HL-60 (cell line): Measurements from ENCODE around the gene PTPRF.

Source experiments
- GABPA ChIP-seq: IDR thresholded peaks from 2 replicates; pipeline ENCODE4 v1.6.1; 2012; ENCODE audit warnings: low read depth
- POLR2AphosphoS5 ChIP-seq: IDR thresholded peaks from 2 replicates; pipeline ENCODE4 v1.6.1; 2012; ENCODE audit warnings: low read depth
- SPI1 ChIP-seq: IDR thresholded peaks from 2 replicates; pipeline ENCODE4 v1.6.1; 2012; ENCODE audit warnings: low read depth, mild to moderate bottlenecking, borderline replicate concordance
- TF ChIP-seq, protein P1 (sequence below): IDR thresholded peaks from one replicate; pipeline ENCODE4 v1.5.1; 2011; ENCODE audit warnings: low read length, control low read depth, inconsistent platforms; ENCODE audit not compliant: insufficient read depth
- TF ChIP-seq, protein P2 (sequence below): IDR thresholded peaks from 2 replicates; pipeline ENCODE4 v1.6.1; 2012; ENCODE audit warnings: low read depth; ENCODE audit not compliant: insufficient replicate concordance

DNA sequence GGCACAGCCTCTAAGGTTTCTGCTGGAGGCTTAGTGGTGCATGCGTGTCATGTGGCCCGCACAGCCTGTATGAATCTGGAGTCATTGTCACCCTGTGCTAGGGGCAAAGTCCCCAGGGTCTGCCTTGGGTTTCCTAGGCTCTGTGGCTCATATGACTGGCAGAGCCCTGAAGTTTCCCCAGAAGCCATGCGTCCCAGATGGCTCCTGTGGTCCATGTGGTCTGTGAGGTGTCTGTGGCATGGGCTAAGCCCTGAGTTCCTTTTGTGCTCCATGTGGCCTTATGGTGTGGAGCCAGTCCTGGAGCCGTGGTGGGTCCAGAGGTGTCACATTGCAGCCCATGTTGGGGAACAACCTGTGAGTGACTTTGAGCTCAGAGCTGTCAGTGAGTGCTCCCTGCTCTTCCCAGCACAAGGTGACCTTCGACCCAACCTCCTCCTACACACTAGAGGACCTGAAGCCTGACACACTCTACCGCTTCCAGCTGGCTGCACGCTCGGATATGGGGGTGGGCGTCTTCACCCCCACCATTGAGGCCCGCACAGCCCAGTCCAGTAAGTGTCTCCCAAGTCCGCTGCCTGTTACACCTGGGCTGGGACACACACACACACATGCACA lies 61.5 kb downstream of the PTPRF start:
- TF ChIP-seq, protein P1, sequence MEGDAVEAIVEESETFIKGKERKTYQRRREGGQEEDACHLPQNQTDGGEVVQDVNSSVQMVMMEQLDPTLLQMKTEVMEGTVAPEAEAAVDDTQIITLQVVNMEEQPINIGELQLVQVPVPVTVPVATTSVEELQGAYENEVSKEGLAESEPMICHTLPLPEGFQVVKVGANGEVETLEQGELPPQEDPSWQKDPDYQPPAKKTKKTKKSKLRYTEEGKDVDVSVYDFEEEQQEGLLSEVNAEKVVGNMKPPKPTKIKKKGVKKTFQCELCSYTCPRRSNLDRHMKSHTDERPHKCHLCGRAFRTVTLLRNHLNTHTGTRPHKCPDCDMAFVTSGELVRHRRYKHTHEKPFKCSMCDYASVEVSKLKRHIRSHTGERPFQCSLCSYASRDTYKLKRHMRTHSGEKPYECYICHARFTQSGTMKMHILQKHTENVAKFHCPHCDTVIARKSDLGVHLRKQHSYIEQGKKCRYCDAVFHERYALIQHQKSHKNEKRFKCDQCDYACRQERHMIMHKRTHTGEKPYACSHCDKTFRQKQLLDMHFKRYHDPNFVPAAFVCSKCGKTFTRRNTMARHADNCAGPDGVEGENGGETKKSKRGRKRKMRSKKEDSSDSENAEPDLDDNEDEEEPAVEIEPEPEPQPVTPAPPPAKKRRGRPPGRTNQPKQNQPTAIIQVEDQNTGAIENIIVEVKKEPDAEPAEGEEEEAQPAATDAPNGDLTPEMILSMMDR = no peak
- TF ChIP-seq POLR2AphosphoS5 (no peak), GABPA (no peak), SPI1 (no peak)
- TF ChIP-seq, protein P2, sequence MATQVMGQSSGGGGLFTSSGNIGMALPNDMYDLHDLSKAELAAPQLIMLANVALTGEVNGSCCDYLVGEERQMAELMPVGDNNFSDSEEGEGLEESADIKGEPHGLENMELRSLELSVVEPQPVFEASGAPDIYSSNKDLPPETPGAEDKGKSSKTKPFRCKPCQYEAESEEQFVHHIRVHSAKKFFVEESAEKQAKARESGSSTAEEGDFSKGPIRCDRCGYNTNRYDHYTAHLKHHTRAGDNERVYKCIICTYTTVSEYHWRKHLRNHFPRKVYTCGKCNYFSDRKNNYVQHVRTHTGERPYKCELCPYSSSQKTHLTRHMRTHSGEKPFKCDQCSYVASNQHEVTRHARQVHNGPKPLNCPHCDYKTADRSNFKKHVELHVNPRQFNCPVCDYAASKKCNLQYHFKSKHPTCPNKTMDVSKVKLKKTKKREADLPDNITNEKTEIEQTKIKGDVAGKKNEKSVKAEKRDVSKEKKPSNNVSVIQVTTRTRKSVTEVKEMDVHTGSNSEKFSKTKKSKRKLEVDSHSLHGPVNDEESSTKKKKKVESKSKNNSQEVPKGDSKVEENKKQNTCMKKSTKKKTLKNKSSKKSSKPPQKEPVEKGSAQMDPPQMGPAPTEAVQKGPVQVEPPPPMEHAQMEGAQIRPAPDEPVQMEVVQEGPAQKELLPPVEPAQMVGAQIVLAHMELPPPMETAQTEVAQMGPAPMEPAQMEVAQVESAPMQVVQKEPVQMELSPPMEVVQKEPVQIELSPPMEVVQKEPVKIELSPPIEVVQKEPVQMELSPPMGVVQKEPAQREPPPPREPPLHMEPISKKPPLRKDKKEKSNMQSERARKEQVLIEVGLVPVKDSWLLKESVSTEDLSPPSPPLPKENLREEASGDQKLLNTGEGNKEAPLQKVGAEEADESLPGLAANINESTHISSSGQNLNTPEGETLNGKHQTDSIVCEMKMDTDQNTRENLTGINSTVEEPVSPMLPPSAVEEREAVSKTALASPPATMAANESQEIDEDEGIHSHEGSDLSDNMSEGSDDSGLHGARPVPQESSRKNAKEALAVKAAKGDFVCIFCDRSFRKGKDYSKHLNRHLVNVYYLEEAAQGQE = no peak
